PC-3 (cell line): Measurements from ENCODE around the gene CP.

Experiments used
- EZH2 ChIP-seq: fragments of 300-600 bp; sonication (generic); IDR thresholded peaks from one replicate; pipeline ENCODE4 v1.6.1; 2017; ENCODE audit warnings: antibody characterized with exemption, mild to moderate bottlenecking, low read length; ENCODE audit not compliant: unreplicated experiment
- EZH2phosphoT487 ChIP-seq: fragments of 300-600 bp; sonication (generic); IDR thresholded peaks from 2 replicates; pipeline ENCODE4 v1.6.1; 2018; ENCODE audit warnings: mild to moderate bottlenecking, antibody characterized with exemption, low read length, borderline replicate concordance
- TF ChIP-seq, protein P1 (sequence below): fragments of 300-600 bp; sonication (generic); conservative IDR thresholded peaks from 2 replicates; pipeline ENCODE4 v1.5.1; 2017; ENCODE audit warnings: antibody characterized with exemption, low read depth, mild to moderate bottlenecking, low read length

- TF ChIP-seq, protein P1, sequence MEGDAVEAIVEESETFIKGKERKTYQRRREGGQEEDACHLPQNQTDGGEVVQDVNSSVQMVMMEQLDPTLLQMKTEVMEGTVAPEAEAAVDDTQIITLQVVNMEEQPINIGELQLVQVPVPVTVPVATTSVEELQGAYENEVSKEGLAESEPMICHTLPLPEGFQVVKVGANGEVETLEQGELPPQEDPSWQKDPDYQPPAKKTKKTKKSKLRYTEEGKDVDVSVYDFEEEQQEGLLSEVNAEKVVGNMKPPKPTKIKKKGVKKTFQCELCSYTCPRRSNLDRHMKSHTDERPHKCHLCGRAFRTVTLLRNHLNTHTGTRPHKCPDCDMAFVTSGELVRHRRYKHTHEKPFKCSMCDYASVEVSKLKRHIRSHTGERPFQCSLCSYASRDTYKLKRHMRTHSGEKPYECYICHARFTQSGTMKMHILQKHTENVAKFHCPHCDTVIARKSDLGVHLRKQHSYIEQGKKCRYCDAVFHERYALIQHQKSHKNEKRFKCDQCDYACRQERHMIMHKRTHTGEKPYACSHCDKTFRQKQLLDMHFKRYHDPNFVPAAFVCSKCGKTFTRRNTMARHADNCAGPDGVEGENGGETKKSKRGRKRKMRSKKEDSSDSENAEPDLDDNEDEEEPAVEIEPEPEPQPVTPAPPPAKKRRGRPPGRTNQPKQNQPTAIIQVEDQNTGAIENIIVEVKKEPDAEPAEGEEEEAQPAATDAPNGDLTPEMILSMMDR = no peak
- TF ChIP-seq EZH2 = no peak
- no peak for TF ChIP-seq EZH2phosphoT487
Measured at GRCh38 chr3:149197669-149198068, 24.0 kb downstream of the CP start.
